GM06990 (cell line): ENCODE measurements around the gene RASA3.

Source experiments
- DNase-seq: peaks from one replicate; pipeline ENCODE4 v3.0.0-alpha.2; 2011; ENCODE audit not compliant: insufficient read length; ENCODE audit errors: extremely low read depth
- H3K27me3 ChIP-seq: replicated peaks from 2 replicates; pipeline ENCODE4 v1.6.0; 2011; ENCODE audit warnings: low read length; ENCODE audit not compliant: control insufficient read depth, insufficient read depth
- H3K36me3 ChIP-seq: 2 replicates; pipeline ENCODE4 v1.5.1; 2011; ENCODE audit warnings: low read length; ENCODE audit not compliant: control insufficient read depth, insufficient read depth
- H3K4me3 ChIP-seq: replicated peaks from 2 replicates; pipeline ENCODE4 v1.5.1; 2011; ENCODE audit warnings: low read depth, mild to moderate bottlenecking, control low read depth, low read length
- CTCF ChIP-seq: IDR thresholded peaks from 2 replicates; pipeline ENCODE4 v1.5.1; 2011; ENCODE audit warnings: low read length, control low read depth, mild to moderate bottlenecking, inconsistent platforms; ENCODE audit not compliant: insufficient read depth, poor library complexity, severe bottlenecking

RASA3 gene

GRCh38 chr13:114065141-114065925 lies 67.1 kb downstream of the RASA3 start:
- Histone ChIP-seq H3K4me3 (peak overlapping the region; percentile 70), H3K36me3 (no peaks in the 10 kb centered on the region; the same call in none of the 2 replicates), H3K27me3 (no peaks in the 10 kb centered on the region)
- TF ChIP-seq CTCF: no peak
- peak; percentile 71 for DNase-seq

- DNase-seq: no peak
- Histone ChIP-seq H3K27me3 (no peaks in the 10 kb centered on the region), H3K4me3 (peak overlapping the region; percentile 70), H3K36me3 (peaks cover 5% of the 10 kb centered on the region)
- TF ChIP-seq CTCF: no peak
These were observed 67.8 kb downstream of the RASA3 start for GRCh38 chr13:114064450-114065140.

GRCh38 chr13:114063545-114064449 lies 68.6 kb downstream of the RASA3 start:
- H3K27me3 ChIP-seq: no peaks in the 10 kb centered on the region
- peak; percentile 54 for DNase-seq
- peaks cover 8% of the 10 kb centered on the region for H3K36me3 ChIP-seq
- peak overlapping the region; percentile 70 for H3K4me3 ChIP-seq
- TF ChIP-seq CTCF: no peak

DNA sequence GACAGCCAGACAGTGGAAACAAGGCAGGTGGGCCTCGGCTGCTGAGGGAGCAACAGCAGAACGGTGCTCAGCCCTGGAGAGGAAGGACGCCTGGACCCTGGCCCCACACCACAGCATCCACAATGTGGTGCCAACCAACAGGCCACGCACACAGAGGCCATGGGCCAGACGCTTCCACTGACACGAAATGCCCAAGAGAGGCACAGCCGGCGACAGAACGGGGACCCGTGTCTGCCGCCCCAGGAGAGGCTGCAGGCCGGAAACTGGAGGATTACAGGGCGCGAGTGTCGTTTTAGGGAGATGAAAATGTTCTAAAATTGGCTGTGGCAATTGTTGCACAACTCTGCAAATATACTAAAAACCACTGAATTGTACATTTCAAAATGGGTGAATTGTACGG lies 69.7 kb downstream of the RASA3 start:
- H3K4me3 ChIP-seq: no peak overlapping the region
- TF ChIP-seq CTCF: no peak
- no peak for DNase-seq
- H3K27me3 ChIP-seq: no peaks in the 10 kb centered on the region
- H3K36me3 ChIP-seq: peaks cover 8% of the 10 kb centered on the region

- Histone ChIP-seq H3K27me3 (no peaks in the 10 kb centered on the region), H3K4me3 (no peak overlapping the region), H3K36me3 (peaks cover 8% of the 10 kb centered on the region)
- TF ChIP-seq CTCF: no peak
- DNase-seq: no peak
These were observed 70.1 kb downstream of the RASA3 start for GRCh38 chr13:114062341-114062740.
